Measurements from ENCODE around the gene ABCC3.
A peak's percentile ranks its signal among the peaks of the same experiment; 100 is the strongest.

ABCC3 gene

GRCh38 chr17:50634915-50635731, 442 bp downstream of the ABCC3 start:
- TF ChIP-seq CTCF (conservative IDR thresholded peaks at IDR 0.05) (no peak), ZFX (IDR thresholded peaks at IDR 0.05) (no peak)
- no peak overlapping the region for H3K27ac ChIP-seq

GRCh38 chr17:50635732-50635981, 976 bp downstream of the ABCC3 start:
- H3K27ac ChIP-seq, result no peak overlapping the region
- TF ChIP-seq ZFX (IDR thresholded peaks at IDR 0.05), result no peak
- no peak for TF ChIP-seq CTCF (conservative IDR thresholded peaks at IDR 0.05)

- H3K27ac ChIP-seq, result no peak overlapping the region
- TF ChIP-seq CTCF (conservative IDR thresholded peaks at IDR 0.05) (no peak), ZFX (IDR thresholded peaks at IDR 0.05) (no peak)
These were observed 1.5 kb downstream of the ABCC3 start for GRCh38 chr17:50635982-50636803.

GRCh38 chr17:50636804-50637195, 2.1 kb downstream of the ABCC3 start:
- no peak for TF ChIP-seq ZFX (IDR thresholded peaks at IDR 0.05)
- TF ChIP-seq CTCF (conservative IDR thresholded peaks at IDR 0.05), result no peak
- no peak overlapping the region for H3K27ac ChIP-seq

GRCh38 chr17:50637829-50638605, 3.3 kb downstream of the ABCC3 start:
- peak overlapping the region; percentile 54 for H3K27ac ChIP-seq
- TF ChIP-seq CTCF (conservative IDR thresholded peaks at IDR 0.05), result no peak
- TF ChIP-seq ZFX (IDR thresholded peaks at IDR 0.05), result no peak

- peak overlapping the region; percentile 54 for H3K27ac ChIP-seq
- TF ChIP-seq CTCF (conservative IDR thresholded peaks at IDR 0.05), result no peak
- TF ChIP-seq ZFX (IDR thresholded peaks at IDR 0.05), result no peak
These were observed 3.9 kb downstream of the ABCC3 start for GRCh38 chr17:50638606-50638965.
